ENCODE measurements around the gene ESR1.

Gene ESR1

DNA sequence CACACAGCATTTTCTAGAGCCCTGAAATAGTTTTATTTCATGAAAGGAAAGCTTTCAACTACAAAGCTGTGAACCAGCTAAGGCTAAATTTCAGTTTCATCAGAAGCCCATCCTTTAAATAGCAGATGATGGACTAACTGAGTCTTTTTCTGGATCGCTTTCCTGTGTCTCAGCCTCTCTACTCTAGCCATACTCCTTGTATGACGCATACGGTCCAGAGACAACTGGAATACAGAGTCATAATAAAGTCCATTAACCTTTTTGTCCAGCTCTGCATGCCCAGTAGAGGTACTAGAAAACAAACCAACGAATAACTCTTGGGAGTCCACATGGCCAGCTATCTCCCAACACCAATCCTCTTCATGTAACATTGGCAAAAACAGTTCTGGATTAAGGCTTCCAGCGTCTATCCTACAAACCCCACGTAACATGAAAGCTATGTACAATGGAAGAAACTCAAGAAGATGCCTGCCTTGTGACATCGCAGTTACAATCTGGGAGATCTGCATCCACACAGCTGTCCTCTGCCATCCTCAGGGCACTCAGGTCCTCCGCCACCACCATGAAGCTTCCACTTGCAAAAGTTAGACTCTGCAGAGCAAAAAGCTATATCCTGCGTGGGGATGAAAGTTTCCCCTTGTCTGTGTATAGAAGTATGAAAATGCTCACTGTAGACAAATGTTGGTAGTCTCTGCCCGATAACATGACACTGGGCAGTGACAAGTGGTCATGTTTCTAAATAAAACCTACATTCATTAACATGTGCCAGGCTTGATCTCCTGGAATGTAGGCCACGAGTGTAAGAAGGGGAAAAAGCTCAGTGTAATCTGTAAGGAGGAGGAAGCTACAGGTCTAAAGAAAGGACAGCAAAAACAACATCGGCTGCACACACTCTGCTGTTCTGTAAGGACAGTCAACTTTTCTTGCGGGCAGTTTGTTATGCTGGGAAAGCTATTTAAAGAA, 360.4 kb downstream of the ESR1 start:
- Histone ChIP-seq H3K4me3 (ENCODE audit: low read length) (no peak overlapping the region), H3K4me1 (ENCODE audit: control insufficient read depth, insufficient read depth, low read length) (no peaks in the 10 kb centered on the region), H3K9ac (ENCODE audit: low read length) (no peak overlapping the region), H3K27me3 (ENCODE audit: control insufficient read depth, insufficient read depth, low read length) (no peaks in the 10 kb centered on the region), H3K27ac (ENCODE audit: low read depth, low read length) (no peak overlapping the region), H3K36me3 (ENCODE audit: control insufficient read depth, insufficient read depth, low read length) (peaks cover 9% of the 10 kb centered on the region)

DNA sequence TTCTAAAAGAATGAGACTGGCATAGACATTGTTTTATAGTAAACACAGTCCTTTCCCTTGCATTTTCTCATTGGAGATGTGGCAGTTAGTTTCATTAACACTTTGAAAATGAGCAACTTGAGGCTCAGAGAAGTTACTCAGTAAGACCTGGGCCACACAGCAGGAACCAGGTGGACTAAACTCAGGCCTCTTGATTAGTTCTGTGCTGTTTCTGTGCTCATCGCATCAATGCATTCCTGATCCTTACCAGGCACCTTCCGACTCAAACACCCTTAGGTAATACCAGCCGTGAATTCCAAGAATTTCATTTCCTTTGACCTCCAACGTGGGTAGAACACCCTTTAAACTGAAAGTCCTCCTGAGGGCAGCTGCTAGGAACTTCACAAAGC, 362.8 kb downstream of the ESR1 start:
- Histone ChIP-seq H3K4me3 (ENCODE audit: low read length) (no peak overlapping the region), H3K4me1 (ENCODE audit: control insufficient read depth, insufficient read depth, low read length) (no peaks in the 10 kb centered on the region), H3K27ac (ENCODE audit: low read depth, low read length) (no peak overlapping the region), H3K9ac (ENCODE audit: low read length) (no peak overlapping the region), H3K27me3 (ENCODE audit: control insufficient read depth, insufficient read depth, low read length) (no peaks in the 10 kb centered on the region), H3K36me3 (ENCODE audit: control insufficient read depth, insufficient read depth, low read length) (peaks cover 16% of the 10 kb centered on the region)

DNA sequence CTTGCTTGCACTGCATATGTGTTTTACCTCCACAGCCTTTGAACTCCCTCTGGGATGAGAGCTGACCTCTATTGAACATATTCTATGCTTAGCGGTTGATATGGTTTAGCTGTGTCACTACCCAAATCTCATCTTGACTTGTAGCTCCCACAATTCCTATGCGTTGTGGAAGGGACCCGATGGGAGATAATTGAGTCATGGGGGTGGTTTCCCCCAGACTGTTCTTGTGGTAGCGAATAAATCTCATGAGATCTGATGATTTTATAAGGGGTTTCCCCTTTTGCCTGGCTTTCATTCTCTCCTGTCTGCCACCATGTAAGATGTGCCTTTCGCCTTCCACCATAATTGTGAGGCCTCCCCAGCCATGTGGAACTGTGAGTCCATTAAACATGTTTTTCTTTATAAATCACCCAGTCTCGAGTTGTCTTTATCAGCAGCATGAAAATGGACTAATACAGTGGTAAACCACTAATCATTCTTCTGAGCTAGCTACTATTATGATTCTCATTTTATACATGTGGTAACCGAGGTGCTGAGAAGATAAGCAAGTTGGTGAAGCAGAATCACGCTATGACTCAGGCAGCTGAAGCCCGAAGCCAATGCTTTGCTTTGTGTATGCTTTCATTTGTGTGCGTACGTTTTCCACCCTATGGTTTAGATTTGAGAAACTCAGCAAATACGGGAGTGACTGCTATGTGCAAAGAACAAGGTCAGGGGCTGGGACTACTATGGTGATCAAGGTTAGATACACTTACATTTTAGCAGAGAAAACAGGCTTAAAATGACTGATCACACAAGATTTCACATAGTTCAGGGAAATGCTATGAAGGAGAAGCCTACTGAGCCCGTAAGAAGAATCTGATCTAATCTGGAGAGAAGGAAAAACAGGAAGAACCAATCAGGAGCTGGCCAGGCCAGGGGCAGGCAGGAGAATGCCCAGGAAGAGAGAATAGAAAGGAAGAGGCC, 363.5 kb downstream of the ESR1 start:
- Histone ChIP-seq H3K36me3 (ENCODE audit: control insufficient read depth, insufficient read depth, low read length) (peaks cover 17% of the 10 kb centered on the region), H3K4me1 (ENCODE audit: control insufficient read depth, insufficient read depth, low read length) (no peaks in the 10 kb centered on the region), H3K27ac (ENCODE audit: low read depth, low read length) (no peak overlapping the region), H3K9ac (ENCODE audit: low read length) (no peak overlapping the region), H3K4me3 (ENCODE audit: low read length) (no peak overlapping the region), H3K27me3 (ENCODE audit: control insufficient read depth, insufficient read depth, low read length) (no peaks in the 10 kb centered on the region)

DNA sequence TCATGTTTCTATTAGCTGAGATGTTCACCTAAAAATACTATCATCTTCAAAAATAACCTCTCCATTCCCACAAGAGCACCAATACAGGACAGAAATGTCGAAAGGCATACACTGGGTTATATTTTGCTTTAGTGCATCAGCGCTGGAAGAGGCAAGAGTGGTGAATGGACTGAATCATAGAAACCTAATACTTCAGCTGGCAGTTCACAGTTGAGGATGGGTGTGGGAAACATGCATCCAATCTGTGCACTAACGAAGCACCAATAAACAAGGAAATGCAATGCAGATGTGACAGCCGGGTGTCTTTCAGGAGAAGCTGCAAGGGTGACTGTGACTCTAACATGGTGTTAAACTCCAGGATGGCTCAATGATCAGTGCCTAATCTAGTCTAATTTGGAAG, 365.8 kb downstream of the ESR1 start:
- no peaks in the 10 kb centered on the region for H3K27me3 ChIP-seq (ENCODE audit: control insufficient read depth, insufficient read depth, low read length)
- no peaks in the 10 kb centered on the region for H3K4me1 ChIP-seq (ENCODE audit: control insufficient read depth, insufficient read depth, low read length)
- no peak overlapping the region for H3K27ac ChIP-seq (ENCODE audit: low read depth, low read length)
- no peak overlapping the region for H3K9ac ChIP-seq (ENCODE audit: low read length)
- H3K4me3 ChIP-seq (ENCODE audit: low read length), result no peak overlapping the region
- peaks cover 16% of the 10 kb centered on the region for H3K36me3 ChIP-seq (ENCODE audit: control insufficient read depth, insufficient read depth, low read length)

DNA sequence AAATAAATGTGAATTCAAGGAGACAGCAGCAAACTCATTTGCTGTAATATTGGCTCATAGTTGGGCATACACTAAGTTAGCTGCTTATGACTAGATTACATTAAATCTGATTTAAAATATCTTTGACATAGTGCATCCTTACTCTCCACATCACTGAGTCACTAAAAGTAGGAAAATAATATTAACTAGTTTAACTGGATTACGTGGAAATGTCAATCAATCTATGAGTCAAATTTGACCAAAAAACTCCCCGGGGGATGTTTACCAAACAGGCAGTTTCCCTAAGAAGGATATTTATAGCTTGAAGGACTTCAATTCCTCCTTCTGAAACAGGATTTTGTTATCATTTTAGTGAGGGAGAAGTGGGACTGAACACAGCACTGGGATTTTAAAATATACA, 366.5 kb downstream of the ESR1 start:
- H3K36me3 ChIP-seq (ENCODE audit: control insufficient read depth, insufficient read depth, low read length), result peaks cover 16% of the 10 kb centered on the region
- H3K4me1 ChIP-seq (ENCODE audit: control insufficient read depth, insufficient read depth, low read length), result no peaks in the 10 kb centered on the region
- H3K4me3 ChIP-seq (ENCODE audit: low read length), result no peak overlapping the region
- H3K27ac ChIP-seq (ENCODE audit: low read depth, low read length), result no peak overlapping the region
- no peaks in the 10 kb centered on the region for H3K27me3 ChIP-seq (ENCODE audit: control insufficient read depth, insufficient read depth, low read length)
- H3K9ac ChIP-seq (ENCODE audit: low read length), result no peak overlapping the region

DNA sequence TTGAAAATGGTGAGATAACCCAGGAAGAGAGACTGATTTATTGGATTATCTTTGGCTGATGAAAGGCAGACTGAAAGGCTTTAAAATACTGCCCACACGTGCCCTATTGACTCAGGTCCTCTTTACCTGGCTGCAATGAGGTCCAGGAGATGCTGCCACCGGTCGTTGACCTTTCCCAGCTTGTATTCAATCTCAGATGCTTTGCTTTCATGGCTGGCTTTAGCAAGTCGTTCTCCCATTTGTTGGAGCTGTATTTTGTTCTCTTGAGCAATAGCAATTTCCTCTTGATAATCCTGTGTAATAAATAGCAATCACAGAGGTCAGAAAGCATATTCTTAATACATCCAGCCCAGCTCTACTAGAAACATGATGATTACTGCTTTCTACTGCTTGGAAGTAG, 368.8 kb downstream of the ESR1 start:
- Histone ChIP-seq H3K9ac (ENCODE audit: low read length) (no peak overlapping the region), H3K4me3 (ENCODE audit: low read length) (no peak overlapping the region), H3K4me1 (ENCODE audit: control insufficient read depth, insufficient read depth, low read length) (no peaks in the 10 kb centered on the region), H3K27ac (ENCODE audit: low read depth, low read length) (no peak overlapping the region), H3K27me3 (ENCODE audit: control insufficient read depth, insufficient read depth, low read length) (no peaks in the 10 kb centered on the region), H3K36me3 (ENCODE audit: control insufficient read depth, insufficient read depth, low read length) (peaks cover 20% of the 10 kb centered on the region)
